Tongue (tissue), 2 donors: ENCODE results near the gene FAM53B. TPM values are rescaled to one million over a fixed set of nuclear protein-coding genes. Genes with fewer than 3 reads are reported as not detected.
"Not testable (repeated sequence)": the region's sequence is repeated elsewhere in the genome, so short reads cannot be mapped to it uniquely, and the experiment has no call there.

Source experiments
- DNase-seq: peaks from one replicate; pipeline ENCODE4 v3.0.0-alpha.2; 2015
- total RNA-seq: library from RNA; depleted of rRNA; stranded (reverse); fragments of >200 nt; gene quantifications from one replicate; pipeline ENCODE4 v1.2.3, GENCODE V29; 2014

The FAM53B gene
- total RNA-seq, 1 donor from 2014 or later, result 70.9 TPM

- no peak for DNase-seq
Observed at GRCh38 chr10:124596962-124597845, 147.0 kb downstream of the FAM53B start.

DNA sequence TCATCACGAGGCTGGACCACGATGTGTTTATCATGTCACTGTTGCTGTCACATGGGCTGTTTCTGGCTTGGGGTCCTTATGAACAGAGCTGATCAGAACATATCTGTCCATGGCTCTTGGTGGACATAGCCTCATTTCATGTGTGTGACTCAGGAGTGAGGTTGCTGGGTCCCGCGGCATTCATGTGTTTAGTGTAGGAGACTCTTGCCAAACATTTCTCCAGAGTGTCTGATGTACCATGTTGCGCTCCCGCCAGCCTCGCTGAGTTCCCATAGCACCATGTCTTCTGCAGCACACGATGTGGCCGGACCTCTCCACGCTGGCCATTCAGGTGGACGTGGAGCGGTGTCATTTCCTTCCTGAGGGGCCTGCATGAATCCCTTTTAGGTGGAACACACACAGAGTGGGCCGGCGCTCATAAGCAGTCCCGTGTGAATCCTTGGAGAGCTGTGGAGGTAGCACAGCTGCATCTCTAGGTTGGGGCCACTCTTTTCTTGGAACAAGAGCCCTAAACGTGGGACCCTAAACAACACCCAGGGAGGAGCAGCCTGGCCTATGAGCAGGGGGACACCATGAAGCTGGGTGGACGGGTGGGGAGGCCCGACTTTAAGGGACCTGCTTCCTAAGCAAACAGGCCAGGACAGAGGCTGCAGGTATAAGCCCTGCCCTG lies 147.9 kb downstream of the FAM53B start:
- no peak for DNase-seq

- no peak for DNase-seq
Observed at GRCh38 chr10:124595143-124595883, 148.9 kb downstream of the FAM53B start.

DNA sequence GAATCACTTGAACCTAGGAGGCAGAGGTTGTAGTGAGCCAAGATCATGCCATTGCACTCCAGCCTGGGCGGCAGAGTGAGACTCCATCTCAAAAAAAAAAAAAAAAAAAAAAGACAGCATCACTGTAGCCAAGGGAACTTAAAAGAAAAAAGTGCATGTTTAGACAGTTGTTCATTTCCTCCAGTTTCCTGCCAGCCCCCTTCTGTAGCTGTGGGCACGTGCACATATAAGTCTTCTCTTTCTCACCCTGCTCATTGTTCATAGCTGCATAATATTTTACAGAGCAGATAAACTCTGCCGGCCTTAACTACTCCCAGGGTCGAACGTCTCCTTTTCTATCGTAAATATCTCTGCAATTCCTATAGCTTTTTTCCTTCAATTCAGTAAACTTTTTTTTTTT lies 149.9 kb downstream of the FAM53B start:
- no peak for DNase-seq

- no peak for DNase-seq
Observed at GRCh38 chr10:124593431-124593985, 150.7 kb downstream of the FAM53B start.

DNA sequence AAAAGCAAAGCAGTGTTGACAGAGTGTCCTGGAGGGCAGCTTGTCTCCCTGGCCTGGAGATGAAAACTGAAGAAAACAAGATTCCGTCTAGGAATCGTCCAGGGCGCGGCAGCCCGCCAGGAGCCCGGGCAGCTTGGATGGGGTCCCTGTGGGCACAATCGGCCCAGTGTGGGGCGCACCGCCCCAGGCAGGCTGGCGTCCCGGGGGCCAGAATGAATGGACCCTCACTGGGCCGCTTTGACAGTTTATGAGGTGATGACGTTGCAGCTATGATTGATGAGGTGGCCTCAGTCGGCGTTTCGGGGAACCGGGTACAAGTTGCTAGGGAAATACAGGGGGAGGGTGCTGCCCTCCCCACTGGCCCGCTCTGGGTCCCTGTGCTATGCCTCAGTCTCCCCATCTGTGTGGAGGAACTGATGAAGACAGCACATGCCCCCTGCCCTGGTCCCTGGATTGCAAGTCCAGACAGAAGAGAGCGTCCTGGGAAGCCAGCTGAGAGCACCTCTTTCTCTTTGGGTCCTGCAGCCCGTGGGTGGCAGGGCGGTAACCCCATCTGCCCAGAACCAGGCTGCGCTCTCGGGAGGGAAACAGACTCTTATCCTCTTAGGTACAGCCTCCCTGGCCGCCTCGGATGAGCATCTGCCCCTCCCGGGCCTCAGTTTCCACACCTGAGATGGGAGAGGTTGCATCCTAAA lies 151.3 kb downstream of the FAM53B start:
- DNase-seq, result no peak

- DNase-seq, result no peak
Observed at GRCh38 chr10:124592101-124592500, 152.1 kb downstream of the FAM53B start.

DNA sequence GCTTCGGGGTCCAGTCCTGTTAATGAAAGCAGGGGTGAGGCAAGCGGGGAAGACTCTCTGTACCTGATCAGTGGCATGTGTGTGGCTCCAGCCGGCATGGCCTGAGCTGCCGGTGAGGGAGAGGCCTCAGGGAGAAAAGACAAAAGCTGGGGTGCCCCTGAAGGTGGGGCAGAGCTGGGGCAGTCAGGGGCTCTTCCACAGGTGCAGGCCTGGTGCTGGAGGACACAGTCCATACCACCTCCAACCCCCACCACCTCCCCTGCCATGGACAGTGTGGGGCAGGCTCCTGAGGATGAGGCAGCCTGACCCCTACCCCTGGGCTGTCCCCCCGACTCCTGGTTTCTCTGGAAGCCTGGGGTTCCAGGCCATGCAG lies 153.1 kb downstream of the FAM53B start:
- no peak for DNase-seq

DNA sequence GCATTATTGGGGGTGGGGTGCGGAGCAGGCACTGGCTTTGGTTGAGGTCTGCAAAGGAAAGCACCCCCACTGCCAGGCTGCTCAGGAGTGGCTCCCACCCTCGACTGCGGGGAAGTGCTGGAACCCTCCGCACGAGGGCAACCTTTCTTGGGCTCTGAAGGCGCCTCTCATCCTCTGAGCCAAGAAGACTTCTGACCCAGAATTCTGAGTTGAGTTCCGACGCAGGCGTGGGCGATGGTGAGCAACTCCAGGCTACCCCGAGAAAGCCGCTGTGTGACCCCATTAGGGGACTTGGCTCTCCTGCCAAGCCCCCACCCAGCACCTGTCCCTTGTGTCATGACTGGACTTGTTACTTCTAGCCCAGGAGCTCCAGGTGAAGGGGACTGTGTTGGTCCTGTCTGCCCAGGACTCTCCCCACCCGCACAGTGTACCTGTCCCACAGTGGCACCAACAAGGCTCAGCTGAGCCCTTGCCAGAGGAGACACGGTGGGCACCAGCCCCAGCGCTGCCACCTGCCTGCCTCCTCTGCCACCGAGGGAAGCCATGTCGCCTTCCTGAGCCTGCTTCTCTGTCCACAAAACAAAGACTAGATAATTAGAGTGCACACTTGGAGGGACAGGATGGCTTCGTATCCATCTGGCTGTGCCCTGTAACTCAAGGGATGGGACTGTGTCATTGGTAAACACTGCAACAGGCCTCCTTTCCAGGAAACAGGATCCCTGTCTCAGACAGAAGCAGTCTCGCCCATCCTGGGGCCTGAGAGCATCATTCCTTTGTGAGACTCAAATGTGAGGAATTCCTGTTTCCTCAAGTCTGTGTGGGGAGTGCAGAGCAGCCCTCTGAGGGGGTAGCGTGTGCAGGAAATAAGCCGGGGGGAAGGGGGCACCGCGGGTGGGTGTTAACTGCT lies 153.7 kb downstream of the FAM53B start:
- no peak for DNase-seq

GRCh38 chr10:124589491-124590041 lies 154.6 kb downstream of the FAM53B start:
- DNase-seq, result peak; percentile 80

DNA sequence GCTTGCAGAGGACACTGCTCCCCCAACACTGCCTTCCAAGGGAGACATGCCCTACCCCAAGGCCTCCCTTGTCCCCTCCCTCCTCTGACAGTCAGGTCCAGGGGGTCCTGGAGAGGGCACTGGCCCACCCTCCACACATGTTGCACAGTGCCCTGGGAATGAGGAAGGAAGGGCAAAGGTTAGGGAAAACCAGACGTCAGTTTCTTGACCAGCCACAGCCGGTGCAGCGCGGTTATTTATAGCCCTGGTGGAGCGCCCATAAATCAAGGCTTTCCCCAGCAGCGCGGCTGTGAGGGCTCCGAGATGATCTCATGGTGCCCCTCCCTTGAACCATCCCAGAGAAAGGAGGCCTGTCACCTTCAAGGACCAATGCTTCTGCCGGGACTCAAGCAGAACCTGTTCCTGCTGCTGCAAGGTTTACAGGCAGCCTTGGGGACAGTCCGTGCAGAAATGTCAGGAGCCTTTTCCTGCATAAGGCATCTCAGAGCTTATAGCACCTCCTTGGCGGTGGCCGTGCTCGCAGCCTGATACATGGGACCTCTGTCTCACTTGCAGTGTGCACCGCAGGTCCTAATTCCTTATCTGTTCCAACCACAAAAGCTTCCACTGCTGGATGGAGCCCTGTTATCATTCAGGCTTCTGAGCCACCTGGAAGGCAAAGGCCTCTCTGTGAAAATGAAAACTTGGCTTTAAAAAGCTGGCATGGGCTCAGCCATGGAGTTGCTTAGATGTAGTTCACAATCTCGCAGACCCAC lies 155.3 kb downstream of the FAM53B start:
- peak; percentile 85 for DNase-seq

GRCh38 chr10:124588341-124588735 lies 155.8 kb downstream of the FAM53B start:
- not testable (repeated sequence) for DNase-seq

DNA sequence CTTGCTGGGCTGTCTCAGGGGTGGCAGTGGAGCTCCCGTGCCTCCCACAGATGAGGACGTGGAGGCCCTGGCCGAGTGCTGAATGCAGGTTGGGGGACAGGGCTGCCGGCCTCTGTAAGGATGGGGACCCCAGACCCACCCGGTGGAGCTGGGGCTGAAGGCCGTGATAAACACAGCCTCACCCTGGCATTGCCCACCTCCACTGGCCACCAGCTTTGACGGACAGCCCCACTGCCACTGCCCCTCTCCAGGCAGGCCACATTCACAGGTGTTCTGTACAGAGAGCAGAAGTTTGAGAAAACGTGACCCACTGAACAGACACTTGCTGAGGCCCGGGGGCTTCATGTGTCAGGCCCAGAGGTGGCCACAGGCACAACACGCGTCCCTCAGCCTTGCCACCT lies 156.4 kb downstream of the FAM53B start:
- DNase-seq, result no peak

- DNase-seq, result no peak
Observed at GRCh38 chr10:124586142-124586541, 158.0 kb downstream of the FAM53B start.

DNA sequence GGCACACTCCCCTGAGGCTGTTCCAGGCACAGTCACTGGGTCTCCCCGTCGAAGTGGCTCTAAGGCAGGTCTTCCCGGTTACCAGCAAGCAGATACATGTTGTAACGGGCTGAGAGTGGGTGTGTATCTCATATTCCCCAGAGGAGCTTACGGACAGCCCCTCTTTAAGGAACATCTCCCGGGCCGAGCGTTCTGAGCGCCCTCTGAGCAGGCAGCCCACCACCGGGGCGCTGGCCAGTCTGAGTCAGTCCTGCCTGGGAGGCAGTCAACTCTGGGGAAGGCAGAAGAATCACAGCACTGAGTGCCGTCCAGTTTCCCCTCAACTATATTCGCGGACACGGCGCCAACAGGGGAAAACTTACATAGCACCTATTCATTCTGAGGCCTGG lies 165.2 kb downstream of the FAM53B start:
- peak; percentile 38 for DNase-seq

DNA sequence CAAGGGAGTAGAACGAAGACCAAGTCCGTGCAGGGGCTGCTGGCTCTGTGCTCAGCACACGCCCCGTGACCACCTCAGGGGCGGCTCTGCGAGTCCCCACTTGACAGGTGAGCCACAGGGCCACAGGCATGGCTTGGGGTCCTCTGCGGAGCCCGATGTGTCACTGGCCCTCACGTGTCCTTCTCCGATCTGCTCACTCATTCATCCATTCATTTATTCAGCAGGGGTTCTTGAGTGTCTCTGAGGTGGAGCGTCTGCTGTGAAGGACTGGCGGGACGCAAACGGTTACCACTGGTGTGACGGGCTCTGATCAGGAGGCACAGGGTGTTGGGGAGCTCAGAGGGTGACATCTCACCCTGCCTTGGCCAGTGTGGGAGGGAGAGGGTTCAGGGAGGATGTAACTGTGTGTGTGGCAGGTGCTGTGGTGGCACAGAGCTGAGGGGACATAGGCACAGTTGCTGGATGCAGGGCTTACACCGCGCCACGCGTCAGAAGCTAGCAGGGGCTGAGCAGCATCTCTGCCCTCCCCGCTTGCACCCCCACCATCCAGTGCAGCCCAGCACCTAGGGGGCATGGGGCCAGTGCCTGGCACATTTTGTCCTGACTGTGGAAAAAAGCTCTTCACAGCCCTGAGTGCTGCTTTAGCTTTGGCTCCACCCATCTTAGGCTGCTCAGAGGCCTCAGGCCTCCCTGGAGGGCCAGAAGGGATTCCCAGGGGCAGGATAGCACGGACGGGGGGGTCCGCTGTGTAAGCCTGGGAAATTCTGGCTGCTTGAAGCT lies 165.8 kb downstream of the FAM53B start:
- DNase-seq, result no peak

- DNase-seq, result no peak
Observed at GRCh38 chr10:124577651-124578050, 166.5 kb downstream of the FAM53B start.

DNA sequence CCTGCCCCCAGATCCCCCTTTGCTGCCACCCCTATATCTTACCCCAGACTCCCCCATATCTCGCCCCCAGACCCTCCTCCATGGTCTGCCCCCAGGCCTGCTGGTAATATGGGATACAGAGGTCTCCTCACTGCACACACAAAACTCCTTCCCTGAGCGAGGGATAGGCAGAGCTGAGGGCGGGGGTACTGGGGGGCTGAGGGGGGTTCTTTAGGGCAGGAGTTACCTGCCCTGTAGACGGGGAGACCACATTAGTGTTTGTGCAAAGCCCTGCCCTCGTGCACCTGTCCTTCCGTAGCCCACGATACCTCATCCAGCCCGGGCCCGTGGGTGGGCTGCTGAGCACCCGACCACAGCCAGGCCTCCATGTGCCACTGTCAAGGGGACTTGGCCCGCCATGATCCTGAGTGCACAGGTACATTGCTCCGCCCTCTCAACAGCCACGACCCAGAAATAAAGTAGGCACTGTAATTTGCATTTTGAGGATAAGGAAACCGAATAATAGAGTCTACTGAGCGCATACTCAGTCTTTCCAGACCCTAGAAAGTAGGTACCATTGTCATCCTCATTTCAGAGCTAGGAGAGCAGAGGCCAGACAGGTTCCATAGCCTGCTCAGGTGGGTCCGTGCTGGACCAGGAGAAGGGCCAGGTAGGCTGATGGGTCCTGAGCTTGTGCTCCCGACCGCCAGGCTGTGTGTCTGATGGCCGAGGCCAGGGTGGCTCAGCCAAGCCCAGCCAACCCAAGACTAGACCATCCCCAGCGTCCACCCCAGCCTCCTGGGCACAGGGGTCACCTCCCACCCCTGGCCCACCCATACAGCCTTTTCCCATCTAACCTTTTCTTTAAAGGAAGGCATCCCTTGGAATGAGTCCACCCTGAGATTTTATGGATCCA lies 167.4 kb downstream of the FAM53B start:
- DNase-seq, result no peak
